PC-9 (cell line): ENCODE data around the gene CKM.

Source experiments
- EZH2 ChIP-seq: fragments of 200-600 bp; sonication (generic); IDR thresholded peaks from 2 replicates; pipeline ENCODE4 v1.8.0; 2017; ENCODE audit warnings: antibody characterized with exemption, low read depth
- TF ChIP-seq, protein P1 (sequence below): fragments of 200-600 bp; sonication (generic); conservative IDR thresholded peaks from 2 replicates; pipeline ENCODE4 v1.6.1; 2017; ENCODE audit warnings: mixed run types, antibody characterized with exemption, mild to moderate bottlenecking, moderate library complexity

DNA sequence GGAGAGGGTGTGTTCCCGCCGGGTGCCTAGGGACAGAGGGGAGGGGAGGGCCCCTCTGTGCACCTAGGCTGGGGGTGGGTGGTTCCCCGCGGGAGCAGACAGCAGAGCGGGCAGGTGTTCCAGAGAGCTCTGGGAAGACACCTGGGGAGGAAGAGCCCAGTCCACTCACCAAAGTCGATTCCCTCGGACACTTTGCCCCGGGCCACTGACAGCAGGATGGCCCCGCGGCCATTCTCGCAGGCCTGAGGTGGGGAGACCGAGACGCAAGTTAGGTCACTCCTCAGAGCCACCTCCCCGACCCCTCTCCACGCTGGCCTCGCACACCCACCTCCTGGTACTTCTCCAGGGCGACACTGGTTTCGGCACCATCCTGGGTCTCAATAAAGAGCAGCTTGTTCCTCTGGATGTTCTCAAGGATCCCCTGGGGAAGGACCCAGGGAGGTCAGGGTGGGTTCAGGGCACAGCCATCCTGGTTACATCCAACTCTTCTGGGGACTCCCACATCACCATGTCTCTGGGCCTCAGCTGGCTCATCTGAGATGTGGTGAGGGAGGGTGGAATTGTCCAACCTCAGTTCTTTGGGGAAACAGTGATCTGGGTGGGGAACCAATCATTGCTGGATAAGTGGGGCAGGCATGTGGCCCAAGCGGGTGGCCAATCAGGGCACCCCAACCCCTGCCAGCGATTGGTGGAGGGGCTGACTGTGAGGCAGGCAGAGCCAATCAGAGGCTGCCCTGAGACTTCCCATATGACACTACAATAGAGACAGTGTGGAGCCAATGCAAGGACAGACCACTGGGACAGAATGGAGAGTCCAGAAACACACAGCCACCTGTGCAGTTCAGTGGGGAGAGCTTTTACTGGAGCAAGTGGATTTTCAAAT, 30.5 kb upstream of the CKM start:
- TF ChIP-seq, protein P1, sequence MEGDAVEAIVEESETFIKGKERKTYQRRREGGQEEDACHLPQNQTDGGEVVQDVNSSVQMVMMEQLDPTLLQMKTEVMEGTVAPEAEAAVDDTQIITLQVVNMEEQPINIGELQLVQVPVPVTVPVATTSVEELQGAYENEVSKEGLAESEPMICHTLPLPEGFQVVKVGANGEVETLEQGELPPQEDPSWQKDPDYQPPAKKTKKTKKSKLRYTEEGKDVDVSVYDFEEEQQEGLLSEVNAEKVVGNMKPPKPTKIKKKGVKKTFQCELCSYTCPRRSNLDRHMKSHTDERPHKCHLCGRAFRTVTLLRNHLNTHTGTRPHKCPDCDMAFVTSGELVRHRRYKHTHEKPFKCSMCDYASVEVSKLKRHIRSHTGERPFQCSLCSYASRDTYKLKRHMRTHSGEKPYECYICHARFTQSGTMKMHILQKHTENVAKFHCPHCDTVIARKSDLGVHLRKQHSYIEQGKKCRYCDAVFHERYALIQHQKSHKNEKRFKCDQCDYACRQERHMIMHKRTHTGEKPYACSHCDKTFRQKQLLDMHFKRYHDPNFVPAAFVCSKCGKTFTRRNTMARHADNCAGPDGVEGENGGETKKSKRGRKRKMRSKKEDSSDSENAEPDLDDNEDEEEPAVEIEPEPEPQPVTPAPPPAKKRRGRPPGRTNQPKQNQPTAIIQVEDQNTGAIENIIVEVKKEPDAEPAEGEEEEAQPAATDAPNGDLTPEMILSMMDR, result no peak
- no peak for TF ChIP-seq EZH2
